Measurements from ENCODE around the gene LDLRAD4.

LDLRAD4 gene

DNA sequence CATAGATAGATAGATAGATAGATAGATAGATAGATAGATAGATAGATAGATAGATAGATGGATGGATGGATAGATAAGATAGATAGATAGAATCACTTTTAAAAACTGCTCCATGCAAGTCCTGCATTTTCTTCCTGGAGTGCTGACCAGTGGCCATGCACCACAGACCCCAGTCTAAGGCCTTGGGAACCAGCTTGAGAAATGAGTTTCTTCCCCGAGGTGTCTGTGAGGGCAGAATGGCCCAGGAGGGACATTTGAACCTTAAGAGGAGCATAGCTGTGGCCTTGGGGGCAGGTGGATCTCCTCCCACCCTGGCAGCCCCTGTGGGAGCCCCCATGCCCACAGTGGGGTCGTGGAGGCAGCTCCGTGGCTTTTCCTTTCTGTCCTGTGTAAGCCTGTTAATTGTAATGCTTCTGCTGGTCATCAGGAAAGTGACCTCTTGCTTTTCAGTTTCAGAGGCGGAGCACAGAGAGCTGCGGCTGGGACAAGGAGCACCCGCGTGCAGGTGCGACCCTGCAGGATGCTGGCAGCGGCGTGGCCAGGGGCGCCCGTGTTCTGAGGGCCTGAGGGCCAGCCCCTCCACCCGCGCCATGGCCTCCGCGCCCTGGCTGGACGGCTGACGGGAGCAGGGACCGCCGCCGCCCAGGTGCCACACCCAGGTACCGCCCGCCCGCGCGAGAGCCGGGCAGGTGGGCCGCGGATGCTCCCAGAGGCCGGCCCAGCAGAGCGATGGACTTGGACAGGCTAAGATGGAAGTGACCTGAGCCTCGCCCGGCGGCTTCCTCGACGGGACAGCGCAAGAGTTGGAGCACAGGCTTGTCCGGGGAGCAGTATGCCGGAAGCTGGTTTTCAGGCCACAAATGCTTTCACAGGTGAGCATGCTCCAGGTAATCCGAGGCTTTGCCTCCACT, 168.6 kb downstream of the LDLRAD4 start:
- DNase-seq (ENCODE audit: low read depth in 3 of 3) = no peak

DNA sequence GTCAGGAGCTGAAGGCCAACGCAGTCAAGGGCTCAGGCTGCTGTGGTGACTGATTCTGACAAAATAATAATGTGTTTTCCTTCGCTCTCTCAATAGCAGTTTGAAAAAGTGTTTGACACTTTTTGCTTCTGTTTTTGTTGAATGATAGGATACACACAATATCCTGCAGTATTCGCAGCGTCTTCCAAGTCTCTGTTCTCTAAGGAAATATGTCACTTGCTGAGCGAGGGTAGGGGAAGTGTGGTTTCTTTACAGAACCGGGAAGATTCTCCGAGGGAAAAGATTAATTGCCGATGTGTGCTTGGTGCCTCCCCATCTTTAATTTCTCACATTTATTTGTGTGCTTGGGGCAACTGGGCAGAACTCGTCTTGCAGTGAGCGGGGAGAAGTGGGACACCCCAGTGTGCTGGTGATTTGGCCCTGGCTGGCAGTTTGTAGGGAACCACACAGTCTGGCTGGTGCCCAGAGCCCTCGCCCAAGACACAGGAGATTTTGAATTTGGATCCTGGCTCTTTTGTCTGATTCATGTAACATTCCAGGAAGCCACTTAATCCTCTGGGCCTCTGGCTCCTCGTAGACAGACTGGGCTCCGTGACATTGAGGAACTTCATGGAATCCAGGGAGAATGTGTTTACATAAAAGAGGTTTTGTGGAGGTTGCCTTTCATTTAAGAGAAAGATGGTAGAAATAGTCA, 169.4 kb downstream of the LDLRAD4 start:
- no peak for DNase-seq (ENCODE audit: low read depth in 3 of 3)

DNA sequence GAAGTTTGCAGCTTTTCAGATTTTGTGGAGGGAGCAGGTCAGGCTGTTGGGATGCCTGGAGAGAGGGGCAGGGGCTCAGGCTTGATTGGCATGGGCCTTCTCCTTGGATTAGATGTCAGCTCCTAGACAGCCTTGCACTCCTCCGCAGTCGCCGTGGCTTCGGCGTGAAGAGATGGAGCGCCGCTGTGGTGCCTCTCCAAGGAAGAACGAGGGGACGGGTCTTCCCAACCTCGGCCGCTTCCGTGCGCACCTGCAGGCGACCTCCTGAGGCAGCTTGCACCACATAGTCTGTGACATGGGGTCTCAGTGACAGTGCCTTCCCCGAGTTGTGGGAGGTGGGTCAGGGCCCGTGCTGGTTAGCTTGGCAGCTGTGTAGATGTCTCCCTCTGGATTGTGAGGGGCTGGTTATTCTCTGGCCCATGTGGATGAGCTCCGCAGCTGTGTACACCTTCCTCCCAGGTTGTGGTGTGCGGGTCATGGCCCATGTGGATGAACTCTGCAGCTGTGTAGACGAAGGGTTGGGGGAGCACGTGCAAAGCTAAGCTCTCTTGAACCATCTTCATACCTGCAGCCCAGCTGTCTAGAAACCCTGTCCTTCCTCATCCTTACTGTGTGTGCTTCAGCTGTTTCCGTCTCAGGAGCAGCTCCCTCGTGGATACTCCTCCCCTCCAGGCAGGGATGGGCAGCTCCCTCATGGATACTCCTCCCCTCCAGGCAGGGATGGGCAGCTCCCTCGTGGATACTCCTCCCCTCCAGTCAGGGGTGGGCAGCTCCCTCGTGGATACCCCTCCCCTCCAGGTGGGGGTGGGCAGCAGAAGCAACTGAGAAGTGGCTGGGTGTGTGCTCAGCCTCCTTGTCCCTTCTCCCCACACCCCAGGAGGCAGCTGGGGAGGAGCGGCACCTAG, 170.3 kb downstream of the LDLRAD4 start:
- DNase-seq (ENCODE audit: low read depth in 3 of 3) = no peak

DNA sequence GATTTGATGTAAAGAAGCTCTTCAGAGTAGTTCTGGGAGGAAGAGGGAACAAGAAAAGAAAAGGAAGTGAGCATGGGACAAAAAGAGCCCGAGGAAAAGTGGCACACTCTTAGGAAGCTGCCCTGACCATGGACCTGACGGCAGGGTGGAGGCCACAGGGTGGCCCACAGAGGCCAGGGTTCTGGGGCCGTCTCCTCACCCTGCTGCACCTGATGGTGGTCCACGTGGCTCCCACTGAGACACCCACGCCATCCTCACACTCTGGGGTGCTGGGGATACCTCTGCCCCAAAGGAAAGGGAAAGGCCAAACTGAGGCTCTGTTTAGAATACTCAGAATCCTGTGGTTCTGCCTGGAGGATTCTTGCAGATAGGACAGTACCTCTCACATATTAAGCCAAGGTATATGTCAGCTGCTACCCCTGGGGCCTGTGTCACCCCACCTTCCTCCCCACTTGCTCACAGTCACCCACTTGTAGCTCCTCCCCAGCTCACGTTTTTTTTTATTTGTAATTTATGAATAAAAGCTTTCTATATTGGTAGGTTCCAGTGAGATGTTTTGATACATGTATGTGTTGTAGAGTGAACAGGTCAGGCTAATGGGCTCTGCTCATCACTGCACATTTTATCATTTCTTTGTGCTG, 171.1 kb downstream of the LDLRAD4 start:
- DNase-seq (ENCODE audit: low read depth in 3 of 3) = no peak

DNA sequence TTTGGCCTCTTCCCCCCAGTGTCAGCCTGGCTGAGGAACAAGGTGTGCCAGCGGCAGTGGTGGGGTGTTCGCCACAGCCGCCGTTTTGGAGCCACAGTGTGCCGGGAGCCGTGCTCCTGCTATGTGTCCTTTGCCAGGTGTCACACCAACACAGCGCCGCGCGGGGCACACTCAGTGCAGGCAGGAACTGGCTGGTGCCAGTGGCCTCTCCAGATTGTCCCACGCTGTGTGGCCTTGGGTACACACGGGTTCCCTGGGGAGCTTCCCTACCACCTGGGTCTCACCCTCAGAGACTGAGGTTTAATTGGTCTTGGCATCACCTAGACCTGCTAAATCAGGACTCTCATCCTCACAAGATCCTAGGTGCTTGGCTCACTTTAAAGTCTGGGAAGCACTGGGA, 171.6 kb downstream of the LDLRAD4 start:
- no peak for DNase-seq (ENCODE audit: low read depth in 3 of 3)

DNA sequence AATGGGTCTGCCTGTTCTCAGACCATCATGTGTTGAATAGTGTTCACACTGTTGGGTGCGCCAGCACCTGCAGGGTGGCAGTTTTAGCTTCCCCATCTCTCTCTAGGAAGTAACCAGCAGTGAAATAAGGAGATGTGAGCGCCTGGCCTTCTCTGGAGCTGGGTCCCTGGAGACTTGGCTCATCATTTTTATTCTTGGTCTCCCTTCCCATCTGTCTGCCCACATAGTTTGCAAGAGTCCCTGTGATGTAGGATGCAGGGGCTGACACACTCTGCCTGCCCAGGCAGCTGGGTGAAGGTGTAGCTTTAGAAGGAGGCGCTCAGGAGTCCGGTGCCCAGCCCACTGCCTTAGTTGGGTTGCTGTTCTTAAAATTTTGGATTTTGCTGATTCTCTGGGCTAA, 172.2 kb downstream of the LDLRAD4 start:
- DNase-seq (ENCODE audit: low read depth in 3 of 3) = no peak

DNA sequence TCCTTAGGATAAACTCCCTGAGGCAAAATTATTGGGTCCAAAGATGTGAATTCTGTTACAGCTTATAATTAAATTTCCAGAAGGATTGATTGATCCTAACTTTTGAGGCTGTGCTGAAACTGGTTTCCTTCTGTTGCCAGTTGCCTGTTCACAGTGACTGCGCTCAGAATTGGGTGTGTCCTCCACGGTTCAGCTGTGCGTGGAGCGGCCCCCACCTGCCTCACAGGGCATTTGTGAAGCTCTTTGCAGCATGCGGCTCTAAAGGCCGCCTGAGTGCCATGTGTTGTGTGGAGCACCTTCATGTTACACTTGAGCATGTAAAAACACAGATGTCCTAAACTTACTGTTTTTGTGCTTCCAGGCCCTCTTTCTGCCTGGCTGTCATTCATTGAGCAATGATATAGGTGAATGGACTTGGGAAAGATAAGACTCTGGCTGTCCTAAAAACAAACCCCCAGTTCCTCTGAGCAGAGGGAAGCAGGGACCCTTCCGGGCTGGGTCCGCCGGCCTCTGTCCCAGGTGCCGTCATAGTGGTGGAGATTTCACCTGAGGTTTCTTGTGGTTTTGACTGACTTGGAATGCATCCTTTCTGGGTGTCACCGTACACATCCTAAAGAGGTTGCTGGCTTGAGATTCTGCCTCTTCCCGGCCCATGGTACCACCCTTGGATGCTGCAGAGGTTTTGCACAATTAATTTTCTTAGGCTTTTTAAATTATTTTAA, 173.6 kb downstream of the LDLRAD4 start:
- DNase-seq (ENCODE audit: low read depth in 3 of 3) = no peak

DNA sequence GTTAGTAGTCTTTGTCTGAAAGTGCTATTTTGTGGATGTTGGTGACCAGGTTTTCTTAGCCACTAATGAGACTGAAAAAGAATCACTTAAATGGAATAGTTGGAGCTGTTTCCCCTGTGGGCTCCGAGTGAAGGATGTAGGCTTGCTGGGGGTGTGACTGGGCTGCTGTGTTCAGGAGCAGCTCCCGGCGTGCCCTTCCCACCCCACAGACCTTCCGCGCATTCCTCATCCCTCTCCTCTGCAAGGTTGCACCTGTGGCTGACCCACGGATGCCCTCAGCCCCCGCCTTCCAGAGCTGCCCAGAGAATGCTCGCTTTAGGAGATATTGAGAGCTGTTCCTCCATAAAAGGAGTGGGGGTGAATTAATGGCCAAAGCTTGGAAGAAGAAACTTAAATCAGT, 174.3 kb downstream of the LDLRAD4 start:
- no peak for DNase-seq (ENCODE audit: low read depth in 3 of 3)

DNA sequence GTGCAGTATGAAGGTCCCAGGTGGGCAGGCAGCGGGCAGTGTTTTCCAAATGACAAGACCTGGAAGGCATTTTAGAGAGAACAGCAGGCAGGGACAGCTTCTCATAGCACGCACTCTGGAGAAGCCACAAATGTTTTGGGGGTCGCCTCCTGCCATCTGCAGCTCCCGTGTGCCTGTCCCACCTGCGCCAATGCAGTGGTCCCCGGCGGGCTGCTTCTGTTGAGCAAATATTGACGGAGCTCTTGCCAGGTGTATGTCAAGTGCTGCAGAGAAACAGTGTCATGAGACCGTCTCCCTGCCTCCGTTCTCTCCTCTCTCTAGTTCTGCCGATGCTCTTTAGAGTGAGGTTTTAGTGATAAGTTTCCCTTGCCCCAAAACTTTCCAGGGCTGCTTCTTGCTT, 174.8 kb downstream of the LDLRAD4 start:
- DNase-seq (ENCODE audit: low read depth in 3 of 3) = no peak

DNA sequence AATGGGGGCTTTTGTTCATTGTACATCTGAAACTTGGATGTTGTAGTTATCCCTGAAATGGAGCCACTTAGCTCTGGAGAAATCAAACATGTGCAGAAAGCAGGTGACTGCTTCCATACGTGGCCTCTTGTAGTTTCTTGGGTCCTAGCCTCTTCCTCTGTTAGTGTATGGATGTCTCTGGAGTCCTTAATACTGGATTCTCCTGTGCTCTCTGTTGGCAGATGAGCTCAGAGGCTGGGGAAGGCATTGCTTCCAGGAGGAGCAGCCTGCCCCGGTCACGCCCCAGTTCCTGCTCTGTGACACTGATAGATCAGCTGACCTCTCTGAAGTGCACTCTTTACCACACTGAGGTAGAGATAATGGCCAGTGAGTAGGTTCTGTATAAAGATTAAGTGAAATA, 176.2 kb downstream of the LDLRAD4 start:
- DNase-seq (ENCODE audit: low read depth in 3 of 3) = no peak

DNA sequence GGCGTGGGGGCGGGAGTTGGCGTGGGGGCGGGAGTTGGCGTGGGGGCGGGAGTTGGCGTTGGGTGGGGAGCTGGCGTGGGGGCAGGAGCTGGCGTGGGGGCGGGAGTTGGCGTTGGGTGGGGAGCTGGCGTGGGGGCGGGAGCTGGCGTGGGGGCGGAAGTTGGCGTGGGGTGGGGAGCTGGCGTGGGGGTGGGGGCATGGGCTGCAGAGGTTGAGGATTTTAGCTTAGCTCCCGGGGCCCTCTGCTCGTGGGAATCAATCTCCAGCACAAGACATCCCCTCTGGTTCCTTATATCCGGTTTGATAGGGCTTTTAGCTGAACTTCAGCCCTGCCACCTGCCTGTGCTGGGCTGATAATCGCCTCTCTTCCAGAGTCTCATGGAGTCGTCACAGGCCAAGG, 177.0 kb downstream of the LDLRAD4 start:
- DNase-seq (ENCODE audit: low read depth in 3 of 3) = no peak

DNA sequence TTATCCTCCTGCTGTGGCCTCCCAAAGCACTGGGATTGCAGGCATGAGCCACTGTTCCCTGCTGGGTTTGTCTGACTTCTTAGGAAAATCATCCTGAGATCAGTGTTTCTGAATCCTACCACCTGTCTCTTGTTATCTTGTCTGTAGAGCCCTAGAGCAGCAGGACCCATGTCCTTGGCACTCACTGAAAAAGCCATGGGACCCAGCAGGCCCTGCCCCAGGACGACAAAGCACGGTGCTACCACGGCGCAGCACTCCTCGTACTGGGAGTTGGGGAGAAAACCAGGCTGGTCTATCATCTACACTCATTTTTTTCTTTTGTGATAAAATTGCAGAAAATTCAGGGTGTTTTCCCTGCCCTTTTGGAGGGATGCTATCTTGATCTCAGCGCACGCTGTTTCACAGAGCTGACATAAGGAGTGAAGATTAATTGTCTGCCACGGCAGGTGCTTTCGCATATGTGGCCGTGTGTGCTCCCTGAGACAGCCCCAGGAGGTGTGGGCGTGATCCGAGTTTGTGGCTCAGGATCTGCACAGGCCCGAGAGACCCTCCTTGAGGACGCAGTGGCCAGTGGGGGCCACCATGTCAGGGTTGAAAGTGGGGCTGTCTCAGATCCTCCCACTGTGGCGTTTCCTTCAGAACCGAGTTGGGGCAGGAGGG, 179.1 kb downstream of the LDLRAD4 start:
- DNase-seq (ENCODE audit: low read depth in 3 of 3) = no peak

DNA sequence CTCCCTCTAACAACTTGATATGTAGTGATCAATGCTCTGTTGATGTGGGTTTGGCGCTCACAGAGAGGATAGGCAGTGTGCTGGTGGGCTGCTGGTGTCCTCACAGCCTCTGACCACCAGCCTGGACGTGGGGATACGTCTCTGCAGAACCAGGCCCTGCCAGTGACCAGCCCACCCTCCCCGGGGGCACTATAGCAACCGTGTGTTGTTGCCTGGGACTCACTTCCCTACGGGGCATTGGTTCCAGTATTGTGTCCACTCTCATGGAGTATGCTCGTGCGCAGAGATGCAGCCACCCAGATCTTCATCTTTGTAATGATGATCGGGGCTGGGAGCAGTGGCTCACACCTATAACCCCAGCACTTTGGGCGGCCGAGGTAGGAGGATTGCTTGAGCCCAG, 180.1 kb downstream of the LDLRAD4 start:
- no peak for DNase-seq (ENCODE audit: low read depth in 3 of 3)

DNA sequence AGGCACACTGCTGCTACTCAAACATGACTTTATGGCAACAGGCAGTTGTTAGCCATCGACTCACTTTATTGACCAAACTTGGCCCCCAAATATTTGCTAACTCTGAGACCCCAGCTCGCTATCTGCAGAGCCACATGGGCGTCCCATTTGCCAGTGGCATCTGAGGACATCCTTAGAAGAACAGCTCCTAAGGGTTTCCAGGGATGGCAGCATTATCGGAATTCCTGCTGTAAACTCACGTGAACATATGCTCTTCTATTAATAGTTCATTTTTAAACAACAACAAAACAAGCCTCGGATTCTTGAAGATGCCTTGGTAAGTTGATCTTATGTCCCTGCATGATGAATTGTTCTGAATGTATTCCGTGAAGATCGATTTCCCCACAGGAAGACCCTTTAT, 181.0 kb downstream of the LDLRAD4 start:
- no peak for DNase-seq (ENCODE audit: low read depth in 3 of 3)

DNA sequence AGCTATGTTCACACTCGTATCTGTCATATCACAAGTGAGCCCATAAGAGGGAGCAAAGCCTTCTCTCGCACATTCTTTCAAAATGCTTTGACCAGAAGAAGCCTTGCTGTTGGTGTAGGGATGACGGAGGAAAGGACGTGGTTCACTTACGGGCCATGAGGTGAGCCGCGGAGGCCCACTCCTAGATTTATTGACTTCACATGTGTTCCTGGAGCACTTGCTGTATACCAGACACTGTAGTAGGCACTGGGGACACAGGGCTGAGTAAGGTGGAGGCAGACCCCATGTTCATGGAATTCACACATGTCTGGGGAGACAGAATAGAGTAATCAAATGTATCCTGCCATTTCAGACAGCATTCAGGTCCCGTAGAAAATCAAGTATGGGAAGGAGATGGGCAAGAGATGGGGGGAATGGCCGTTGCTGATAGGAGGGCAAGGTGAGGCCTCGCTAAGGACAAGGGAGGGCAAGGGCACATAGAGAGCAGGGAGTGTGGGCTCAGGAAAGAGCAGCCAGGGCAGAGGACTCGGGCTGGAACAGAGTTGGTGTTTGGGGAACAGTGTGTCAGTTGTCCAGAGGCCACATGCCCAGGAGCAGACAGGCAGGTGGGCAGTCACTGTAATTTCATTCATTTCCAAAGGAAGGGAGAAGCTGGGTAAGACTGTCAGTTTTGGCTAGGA, 182.2 kb downstream of the LDLRAD4 start:
- DNase-seq (ENCODE audit: low read depth in 3 of 3) = no peak

DNA sequence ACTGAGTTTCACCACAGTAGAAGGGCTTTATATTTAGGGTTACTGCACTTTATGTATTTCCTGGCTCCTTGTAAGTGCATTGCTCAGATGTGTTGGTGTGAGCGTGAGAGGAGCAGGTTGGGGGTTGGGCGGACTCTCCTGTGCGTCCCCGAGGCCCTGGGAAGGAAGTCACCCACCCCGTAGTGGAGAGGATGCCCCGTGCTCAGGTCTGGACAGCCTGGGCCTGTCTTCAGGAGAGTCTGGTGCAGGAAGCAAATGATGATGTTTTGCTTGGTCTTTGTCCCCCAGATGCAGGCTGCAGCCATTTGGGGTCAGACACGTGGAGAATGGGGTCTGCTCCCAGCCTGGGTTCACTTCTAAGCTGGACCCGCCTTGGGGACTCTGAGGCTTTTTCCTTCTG, 182.8 kb downstream of the LDLRAD4 start:
- no peak for DNase-seq (ENCODE audit: low read depth in 3 of 3)

DNA sequence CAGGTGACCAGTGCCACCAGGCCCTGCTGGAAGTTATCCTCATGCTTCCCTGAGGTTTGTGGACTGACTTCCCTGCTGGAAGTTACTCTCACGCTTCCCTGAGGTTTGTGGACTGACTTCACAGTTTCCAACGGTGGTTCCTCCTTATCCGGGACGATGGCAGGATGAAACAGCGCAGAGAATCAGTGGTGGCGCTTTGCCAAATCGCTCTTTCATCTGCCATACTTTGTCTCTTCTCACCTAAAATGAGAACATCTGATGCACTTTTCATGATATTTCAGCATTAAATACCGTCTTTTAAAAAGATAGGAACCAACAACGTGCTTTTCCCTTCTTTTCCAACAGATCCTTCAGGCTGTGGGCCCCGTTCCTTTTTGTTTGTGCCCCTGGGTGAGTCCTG, 183.3 kb downstream of the LDLRAD4 start:
- no peak for DNase-seq (ENCODE audit: low read depth in 3 of 3)

DNA sequence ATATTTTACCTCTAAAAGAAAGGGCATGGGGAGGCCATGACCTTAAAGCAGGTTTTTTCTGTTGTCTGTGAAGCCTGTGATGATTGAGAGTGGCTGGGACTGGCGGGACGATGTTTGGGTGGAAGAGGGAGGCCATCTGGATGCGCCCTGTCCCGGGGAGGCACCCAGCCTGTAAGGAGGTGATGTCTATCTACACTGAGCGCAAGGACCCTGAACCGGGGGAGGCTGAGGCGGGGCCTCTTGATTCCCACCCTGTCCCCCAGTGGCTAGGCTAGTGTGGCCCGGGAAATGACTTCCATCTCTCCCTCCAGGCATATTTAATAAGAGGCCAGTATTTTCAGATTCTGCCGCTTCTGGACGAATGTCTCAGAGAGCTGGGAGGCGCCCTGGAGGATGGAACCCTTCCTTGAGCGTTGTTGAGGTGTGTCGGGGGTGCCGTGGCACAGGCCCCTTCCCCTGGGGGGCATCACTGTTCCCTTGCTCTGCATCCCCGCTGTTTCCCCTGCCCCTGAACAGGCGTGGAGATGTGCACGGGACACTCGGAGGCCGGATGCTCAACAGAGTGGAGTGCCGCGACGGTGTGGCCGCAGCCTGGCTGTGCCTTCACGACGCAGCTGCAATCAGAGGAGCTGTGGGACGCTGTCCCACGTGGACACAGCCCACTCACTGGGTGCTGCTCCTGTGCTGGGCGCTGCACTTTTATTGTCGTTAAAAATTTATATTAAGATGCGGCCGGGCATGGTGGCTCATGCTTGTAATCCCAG, 185.4 kb downstream of the LDLRAD4 start:
- DNase-seq (ENCODE audit: low read depth in 3 of 3) = no peak
